Suprapubic skin (tissue), 3 donors: ENCODE measurements around the gene SSC5D.

Source experiments
- EP300 ChIP-seq: sonication (generic); formaldehyde crosslinking; IDR thresholded peaks from one replicate; pipeline ENCODE4 v1.6.1; 2017; ENCODE audit warnings: antibody characterized with exemption
- TF ChIP-seq, protein P1 (sequence below), 2 donors: fragments of 200-600 bp in 1 of 2; fragments of 450-650 bp in 1 of 2; sonication (generic) in 1 of 2; IDR thresholded peaks; one replicate each; pipeline ENCODE4 v1.5.1; 2016 to 2019; ENCODE audit warnings: antibody characterized with exemption in 2 of 2, mild to moderate bottlenecking in 1 of 2, moderate library complexity in 1 of 2

GRCh38 chr19:55478364-55478763, 9.9 kb upstream of the SSC5D start:
- TF ChIP-seq, protein P1, sequence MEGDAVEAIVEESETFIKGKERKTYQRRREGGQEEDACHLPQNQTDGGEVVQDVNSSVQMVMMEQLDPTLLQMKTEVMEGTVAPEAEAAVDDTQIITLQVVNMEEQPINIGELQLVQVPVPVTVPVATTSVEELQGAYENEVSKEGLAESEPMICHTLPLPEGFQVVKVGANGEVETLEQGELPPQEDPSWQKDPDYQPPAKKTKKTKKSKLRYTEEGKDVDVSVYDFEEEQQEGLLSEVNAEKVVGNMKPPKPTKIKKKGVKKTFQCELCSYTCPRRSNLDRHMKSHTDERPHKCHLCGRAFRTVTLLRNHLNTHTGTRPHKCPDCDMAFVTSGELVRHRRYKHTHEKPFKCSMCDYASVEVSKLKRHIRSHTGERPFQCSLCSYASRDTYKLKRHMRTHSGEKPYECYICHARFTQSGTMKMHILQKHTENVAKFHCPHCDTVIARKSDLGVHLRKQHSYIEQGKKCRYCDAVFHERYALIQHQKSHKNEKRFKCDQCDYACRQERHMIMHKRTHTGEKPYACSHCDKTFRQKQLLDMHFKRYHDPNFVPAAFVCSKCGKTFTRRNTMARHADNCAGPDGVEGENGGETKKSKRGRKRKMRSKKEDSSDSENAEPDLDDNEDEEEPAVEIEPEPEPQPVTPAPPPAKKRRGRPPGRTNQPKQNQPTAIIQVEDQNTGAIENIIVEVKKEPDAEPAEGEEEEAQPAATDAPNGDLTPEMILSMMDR (IDR thresholded peaks at IDR 0.05) = no peak
- no peak for TF ChIP-seq EP300
